Cardiac septum (tissue), 1 donor: ENCODE results near the gene LONP2. TPM values are rescaled to one million over a fixed set of nuclear protein-coding genes. Genes with fewer than 3 reads are reported as not detected.
"Not testable (repeated sequence)": the region's sequence is repeated elsewhere in the genome, so short reads cannot be mapped to it uniquely, and the experiment has no call there.

Experiments
- DNase-seq: peaks from one replicate; pipeline ENCODE4 v3.0.0-alpha.2; 2020; ENCODE audit warnings: low spot score
- intact Hi-C: fragments of 100-400 bp; cut with DNase I; formaldehyde crosslinking; loops from one replicate; pipeline ENCODE4 v1.14.0; 2022
- total RNA-seq: library from RNA; stranded (reverse); fragmentation: NEBNext Ultra II Directional; extraction: Animal tissue kit (Norgen Biotek cat#: 25700); gene quantifications from one replicate; pipeline ENCODE4 v1.2.1, GENCODE V29; 2021
- donor health status: DM: no; HTN: no; CAD: no.

The LONP2 gene
- total RNA-seq, 1 donor from 2014 or later = 68.1 TPM

DNA sequence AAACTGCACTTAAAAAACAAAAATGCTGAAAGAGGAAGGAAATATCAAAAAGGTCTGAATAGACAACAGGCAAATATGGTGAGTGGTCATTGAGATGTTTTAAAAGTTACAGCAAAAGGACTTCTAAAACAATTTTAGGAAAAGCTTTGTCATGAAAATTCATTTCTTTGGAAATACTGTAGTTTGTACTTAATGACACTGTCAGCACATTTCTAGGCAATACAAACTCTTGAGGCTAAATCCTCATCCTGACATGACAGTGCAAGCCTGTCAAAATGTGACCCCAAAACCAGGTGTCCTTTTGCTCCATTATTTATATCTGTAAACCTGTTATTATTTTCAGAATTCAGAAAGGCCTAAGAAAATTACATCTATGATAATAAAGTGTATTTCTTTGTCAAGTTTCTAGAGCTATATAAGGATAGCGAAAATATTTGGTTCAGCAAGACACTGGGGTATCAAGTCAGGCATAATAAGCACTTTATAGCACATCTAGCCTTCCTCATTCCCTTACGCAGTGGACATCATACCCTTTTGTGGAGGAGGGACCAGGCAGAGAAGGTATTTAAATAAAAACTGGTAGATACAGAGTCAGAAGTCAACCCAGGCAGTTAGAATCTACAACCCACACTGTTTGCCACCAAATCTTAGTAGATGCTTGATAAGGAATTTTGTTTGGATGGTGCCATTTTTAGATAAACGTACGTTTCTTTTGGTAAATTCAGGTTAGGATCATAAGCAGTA, 112.7 kb downstream of the LONP2 start:
- DNase-seq = no peak
- intact Hi-C loops = no loop called here

DNA sequence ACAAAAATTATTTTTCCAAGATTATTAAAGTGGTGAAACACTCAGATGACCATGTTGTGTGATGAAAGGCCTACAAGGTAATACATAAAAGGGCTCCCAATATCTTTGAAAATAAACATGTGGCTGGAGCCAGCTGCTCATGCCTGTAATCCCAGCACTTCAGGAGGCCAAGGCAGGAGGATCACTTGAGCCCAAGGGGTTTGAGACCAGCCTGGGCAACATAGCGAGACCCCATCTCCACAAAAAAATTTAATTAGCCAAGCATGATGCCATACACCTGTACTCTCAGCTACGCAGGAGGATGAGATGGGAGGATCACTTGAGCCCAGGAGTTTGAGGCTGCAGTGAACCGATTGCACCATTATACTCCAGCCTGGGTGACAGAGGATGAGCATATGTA, 114.3 kb downstream of the LONP2 start:
- DNase-seq = no peak
- intact Hi-C loops = no loop called here

DNA sequence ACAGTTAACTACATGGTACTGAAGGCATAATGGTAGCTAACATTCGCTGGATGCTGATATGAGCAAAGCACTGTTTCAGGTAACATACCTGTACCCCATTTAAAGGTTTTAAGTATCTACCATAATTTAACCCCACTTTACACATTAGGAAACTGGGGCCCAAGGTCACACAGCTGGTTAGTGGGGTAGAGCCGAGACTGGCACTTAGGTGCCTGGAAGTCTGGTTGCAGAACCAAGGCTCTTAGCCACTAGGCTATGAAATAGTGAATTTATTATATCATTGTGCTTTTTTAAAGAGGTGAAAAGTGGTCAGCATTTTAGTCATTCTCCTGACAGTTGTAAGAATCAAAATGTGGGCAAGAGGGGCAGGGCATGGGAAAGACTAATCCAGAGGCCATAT, 115.9 kb downstream of the LONP2 start:
- intact Hi-C loops = no loop called here

DNA sequence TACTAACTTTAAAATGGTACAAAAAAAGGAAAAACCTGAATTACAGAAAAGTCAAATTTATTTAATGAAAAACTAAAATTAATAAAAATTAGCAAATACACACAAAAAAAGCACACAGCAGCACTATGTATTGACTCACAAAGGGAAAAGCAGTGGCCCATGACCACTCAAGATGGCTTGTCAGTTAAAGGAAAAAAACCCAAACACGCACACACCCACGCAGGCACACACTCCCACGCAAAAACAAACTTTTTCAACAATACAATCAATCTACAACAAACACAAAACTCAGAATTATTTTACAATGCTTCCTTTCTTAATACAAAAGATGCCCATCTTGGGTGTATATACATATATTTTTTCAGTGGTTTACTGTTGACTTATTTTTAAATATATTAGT, 116.9 kb downstream of the LONP2 start:
- no peak for DNase-seq
- intact Hi-C loops = no loop called here

More for the DNA sequence above, 115.9 kb downstream of the LONP2 start:
- DNase-seq = no peak

DNA sequence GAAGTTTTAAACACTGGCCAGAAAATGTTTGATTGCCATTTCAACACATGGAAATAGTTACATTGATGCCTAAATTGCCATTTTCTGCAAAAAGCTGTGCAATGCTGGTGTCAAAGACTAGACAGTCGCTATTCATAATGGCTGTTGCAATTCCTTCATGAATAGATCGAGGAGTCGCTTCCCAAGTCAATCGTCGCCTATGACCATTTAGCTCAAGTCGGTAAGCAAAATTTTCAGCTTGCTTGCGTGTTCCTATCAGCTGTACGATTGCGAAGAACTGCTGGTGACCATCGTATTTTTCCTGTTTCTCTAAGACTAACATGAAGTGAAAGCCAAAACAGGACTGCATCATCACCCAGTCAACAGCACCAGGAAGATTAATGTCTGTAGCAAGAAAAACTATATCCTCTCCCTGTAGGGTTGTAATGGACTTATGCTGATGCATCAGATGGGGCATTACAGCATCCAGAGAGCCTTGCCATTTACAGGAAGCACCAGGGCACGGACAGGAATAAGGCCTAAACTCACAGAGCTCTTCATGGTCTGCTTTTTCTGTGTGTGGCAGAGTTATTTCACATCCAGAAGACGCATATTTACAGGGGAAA, 117.5 kb downstream of the LONP2 start:
- no peak for DNase-seq
- intact Hi-C loops = no loop called here

DNA sequence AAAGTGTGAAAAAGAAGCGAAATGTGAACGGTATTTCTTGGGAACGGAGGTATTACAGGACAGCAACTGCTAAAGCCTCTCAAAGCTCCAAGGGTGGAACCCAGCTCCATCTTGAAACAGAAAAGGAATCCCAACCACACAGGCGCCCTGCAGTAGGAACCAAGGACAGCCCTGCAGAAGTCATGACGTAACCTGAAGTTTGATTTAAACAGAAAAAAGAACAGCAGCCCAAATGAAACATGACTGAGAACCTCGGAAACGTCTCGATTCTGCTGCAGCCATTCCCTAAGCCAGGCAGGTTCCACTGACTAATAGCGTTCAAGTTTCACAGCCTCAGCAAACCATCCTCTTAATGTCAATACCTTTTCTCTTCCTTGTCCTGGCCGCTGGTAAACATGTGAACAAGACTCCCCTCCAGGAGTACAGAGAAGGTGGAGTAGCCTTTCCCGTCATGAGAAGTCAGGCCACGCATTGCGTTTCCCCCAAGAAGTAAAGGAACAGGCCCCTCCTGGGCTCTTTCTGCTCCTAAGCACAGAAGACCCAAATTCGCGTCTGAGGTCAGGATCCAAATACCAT, 121.0 kb downstream of the LONP2 start:
- DNase-seq = no peak
- intact Hi-C loops = loop anchor here (1.0 to 5.0 kb wide), 2 partner anchors 19 to 247 kb away; partner anchors contain the start of gene N4BP1

DNA sequence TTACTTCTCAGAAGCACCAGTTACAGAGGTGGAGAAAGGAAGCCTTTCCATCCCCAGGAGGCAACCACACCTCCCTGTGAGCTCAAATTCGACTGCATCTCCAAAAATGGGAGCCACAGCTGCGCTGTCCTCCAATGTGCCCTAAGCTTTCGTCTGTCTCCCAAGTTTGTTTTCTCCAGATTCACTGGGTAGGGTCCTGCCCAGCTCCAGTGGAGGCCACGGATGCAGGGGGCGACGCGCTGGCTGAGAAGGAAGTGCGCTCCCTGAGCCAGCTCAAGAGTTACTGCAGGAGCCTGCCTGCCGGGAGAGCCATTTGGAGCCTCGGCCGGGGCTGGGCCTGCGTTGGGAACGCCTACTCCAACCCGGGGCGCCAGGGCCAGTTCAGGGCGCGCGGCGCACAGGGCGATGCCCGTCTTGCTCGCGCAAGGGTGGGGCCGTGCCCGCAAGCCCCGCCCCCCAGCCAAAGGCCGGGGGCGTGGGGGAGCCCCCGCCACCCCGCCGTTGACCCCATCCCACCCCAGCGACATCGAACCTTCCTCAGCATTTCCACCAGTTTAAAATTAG, 121.6 kb downstream of the LONP2 start:
- DNase-seq = peak; percentile 97
- intact Hi-C loops = loop anchor here (1.0 to 5.0 kb wide), 2 partner anchors 19 to 247 kb away; partner anchors contain the start of gene N4BP1

DNA sequence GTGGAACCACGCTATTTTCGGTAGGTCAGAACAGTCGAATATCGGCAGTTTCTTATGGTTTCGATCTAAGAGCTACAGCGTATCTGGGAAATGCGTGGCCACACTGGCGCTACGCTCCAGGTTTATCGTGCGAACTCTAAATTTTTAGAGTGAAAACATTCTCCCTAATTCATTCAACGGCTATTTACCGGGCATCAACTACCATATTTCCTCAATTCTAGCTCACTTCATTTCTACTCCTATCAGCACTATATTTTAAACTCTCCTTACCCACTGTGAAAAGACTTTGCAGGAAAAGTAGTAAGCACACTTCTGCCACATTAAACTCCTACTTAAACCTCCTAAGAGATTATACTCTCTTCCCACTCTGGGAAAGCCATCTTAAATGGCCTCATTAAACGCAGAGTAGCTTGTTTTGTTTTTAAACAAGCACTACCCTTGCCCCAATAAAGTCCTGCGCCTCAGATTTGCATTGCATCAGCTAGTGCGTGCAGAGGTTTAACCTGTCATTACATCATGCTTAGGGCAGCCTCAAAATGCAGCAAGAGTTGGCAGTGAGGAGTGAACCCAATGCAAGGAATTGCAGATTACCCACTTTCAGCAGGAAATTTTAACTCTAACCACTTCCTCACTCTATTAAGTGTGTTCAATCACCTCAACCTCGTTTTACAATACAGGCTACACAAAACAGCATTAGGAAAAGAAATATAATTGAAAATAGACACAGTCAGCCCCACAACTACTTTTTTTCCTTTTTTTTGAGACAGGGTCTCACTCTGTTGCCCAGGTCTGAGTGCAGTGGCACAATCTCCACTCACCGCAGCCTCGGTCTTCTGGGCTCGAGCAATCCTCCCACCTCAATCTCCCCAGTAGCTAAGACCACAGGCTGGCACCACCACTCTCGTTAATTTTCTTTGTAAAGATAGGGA, 122.3 kb downstream of the LONP2 start:
- intact Hi-C loops = loop anchor here (5.0 kb wide), 1 partner anchor 246 kb away; the partner anchor contains the start of gene N4BP1
- DNase-seq = no peak

DNA sequence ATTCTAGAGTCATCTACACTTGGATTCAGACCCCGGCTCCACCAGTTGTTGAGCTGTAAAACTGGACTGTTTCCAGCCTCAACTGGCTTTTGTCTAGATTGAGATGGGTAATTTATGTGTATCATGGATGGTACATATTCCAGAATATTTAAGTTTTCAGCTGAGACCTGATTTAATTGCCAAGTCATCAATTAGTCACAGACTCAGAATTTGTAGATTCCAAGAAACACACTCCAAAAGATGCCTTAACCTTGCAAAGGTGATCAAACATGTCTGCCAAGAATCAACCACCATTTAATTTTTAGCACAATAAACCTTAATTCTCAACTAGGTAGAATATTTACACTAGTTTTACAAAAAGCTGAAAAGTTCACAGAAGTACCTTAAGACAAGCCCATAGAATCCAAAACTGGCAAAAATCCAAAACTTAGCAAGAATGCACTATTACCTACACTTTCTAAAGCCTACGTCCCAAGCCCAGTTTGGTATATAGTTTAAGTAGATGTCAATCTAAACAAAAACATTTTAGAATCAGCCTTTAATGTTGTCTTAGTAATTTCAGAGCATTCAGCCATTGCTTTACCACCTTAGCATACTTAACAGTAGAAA, 123.4 kb downstream of the LONP2 start:
- intact Hi-C loops = loop anchor here (5.0 kb wide), 1 partner anchor 245 kb away; the partner anchor contains the start of gene N4BP1
- DNase-seq = no peak

DNA sequence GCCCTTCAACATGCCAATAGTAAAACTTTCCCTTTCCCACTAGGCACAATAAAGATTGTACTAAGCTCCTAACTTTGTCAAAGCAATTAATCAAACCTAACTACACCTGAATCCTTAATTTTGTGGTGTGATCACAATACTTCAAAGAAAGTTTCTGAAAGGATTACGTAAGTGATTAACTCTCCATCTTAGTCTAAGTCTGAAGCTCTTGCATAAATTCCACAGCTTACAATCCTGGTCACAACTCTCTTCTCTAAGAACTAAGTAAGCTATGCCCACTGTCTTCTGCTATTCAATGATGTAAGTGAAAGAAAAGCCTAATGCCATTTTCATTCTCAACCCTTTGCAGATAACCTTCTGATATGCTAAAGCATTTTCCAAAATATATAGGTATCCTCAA, 125.7 kb downstream of the LONP2 start:
- intact Hi-C loops = loop anchor here (5.0 kb wide), 1 partner anchor 243 kb away; the partner anchor contains the start of gene N4BP1
- DNase-seq = no peak

DNA sequence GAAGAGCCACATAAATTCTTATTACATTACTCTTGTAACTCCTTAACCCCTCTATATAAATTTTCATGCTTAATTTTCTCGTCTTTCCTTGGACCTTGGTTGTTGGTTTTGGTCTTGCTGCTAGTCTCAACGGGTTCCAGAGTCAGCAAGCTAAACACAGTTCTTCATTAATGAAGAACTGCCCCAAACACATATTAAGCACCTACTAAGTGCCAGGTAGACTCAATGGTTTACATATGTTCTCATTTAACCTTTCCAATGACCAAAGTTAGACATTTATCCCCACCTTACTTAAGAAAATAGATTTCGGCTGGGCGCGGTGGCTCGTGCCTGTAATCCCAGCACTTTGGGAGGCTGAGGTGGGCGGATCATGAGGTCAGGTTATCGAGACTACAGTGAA, 126.1 kb downstream of the LONP2 start:
- intact Hi-C loops = no loop called here

DNA sequence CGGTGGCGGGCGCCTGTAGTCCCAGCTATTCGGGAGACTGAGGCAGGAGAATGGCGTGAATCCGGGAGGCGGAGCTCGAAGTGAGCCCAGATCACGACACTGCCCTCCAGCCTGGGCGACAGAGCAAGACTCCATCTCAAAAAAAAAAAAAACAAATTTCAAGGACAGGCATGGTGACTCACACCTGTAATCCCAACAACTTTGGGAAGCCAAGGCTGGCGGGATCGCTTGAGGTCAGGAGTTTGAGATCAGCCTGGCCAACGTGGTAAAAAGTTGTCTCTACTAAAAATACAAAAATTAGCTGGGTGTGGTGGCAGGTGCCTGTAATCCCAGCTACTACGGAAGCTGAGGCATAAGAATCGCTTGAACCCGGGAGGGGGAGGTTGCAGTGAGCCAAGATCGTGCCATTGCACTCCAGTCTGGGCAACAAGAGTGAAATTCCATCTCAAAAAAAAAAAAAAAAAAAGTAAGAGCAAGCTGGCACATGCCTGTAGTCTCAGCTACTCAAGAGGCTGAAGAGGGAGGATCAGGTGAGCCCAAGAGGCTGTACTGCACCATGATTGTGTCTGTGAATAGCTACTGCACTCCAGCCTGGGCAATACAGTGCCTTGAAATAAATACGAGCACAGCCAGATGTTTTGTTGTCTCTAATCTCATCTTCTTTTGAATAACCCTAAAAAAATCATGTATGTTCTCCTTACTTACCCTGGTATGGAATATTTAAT, 126.7 kb downstream of the LONP2 start:
- intact Hi-C loops = not testable (repeated sequence)

More for the DNA sequence above, 126.1 kb downstream of the LONP2 start:
- DNase-seq = no peak

DNA sequence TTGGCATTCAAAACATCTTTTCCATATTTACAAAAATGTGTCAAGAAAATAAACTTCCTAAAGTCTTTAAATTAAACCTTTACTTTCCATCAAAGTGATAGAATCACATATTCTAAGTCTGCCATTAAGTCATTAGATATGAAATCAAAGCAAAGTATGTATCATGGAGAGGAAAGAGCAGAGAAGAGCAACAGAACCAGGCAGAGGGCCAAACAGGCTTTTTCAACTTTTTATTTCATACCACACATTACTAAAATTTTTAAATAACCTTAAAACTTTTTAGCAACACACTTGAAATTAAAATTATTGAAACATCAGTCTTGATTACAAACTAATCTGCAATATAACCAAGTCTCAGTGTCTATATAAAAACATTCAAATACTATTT, 127.3 kb downstream of the LONP2 start:
- no peak for DNase-seq
- intact Hi-C loops = no loop called here

More for the DNA sequence above, 126.7 kb downstream of the LONP2 start:
- DNase-seq = not testable (repeated sequence)

DNA sequence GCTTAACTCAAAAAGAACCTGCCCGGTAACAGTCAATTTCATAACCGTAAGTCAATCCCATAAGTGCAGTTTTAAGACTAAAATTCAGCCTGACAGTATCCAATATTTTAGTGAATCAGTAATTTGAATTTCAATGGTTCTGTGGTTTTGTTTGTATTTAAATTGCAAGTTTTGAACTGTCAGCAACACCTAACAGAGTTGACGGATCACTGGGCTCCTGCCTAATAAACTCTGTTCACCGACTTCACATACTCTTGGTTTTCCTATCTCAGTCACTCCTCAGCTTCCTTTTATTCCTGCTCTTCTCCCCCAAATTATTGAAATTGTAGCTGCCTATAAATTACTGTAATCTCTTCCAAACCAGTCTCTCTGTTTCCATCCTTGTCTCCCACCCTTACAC, 128.6 kb downstream of the LONP2 start:
- intact Hi-C loops = no loop called here
- DNase-seq = no peak

DNA sequence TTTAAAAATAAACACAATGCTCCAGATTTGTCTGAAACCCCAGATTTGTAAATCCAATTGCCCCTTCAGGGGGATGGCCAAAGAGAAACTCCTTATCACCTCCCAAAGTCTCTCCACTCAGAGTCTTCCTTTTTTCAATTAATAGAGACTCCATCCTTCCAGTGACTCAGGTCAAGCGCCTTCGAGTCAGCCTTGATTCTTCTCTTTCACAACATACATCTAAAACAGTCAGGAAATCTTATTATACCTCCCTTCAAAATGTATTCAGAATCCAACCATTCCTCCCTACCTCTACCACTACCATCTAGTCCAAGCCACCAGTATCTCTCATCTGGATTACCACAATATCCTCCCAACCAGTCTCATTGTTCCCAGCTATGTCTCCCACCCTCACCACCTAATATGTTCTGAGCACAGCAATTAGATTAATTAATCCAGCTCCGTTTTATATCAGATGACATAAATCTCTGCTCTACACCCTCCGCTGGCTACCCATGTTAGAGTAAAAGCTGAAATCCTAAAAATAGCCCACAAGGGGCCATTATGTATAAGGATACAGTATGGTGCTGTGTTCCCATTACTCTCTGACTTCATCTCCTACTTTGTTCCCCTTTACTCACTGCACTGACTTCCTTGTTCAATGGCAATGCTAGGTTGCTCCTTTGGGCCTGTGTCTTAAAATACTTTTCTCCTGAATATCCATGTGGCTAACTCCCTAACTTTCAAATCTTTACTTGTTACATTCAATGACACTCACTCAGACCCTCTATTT, 129.3 kb downstream of the LONP2 start:
- DNase-seq = no peak

DNA sequence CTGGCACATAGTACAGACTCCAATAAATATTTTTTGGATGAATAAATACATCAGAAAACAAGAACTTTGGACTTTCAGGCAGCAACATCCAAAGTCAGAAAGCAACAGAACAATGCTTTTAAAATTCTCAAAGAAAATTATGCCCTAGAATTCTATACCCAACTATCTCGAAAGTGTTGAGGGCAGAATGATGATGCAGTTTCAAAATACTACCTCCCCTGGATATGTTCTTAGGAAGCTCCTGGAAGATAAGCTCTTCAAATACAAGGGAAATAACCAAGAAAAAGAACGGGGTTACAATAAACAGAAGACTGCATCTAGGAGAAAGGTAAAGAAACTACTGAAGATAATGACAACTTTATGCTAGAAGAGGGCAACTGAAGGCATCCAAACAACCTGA, 130.2 kb downstream of the LONP2 start:
- intact Hi-C loops = no loop called here
- no peak for DNase-seq

More for the DNA sequence above, 129.3 kb downstream of the LONP2 start:
- intact Hi-C loops = no loop called here

DNA sequence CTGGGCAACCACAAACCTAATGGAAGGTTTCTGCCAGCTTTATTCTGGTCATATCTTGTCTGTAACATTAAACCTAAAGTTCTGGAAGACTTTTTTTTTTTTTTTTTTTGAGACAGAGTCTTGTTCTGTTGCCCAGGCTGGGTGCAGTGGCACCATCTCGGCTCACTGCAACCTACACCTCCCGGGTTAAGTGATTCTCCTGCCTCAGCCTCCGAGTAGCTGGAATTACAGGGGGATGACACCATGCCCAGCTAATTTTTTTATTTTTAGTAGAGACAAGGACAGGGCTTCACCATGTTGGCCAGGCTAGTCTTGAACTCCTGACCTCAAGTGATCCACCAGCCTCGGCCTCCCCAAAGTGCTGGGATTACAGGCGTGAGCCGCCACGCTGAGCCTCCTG, 133.2 kb downstream of the LONP2 start:
- intact Hi-C loops, DNase-seq: not testable (repeated sequence)
